Karpas-422 (cell line): Measurements from ENCODE around the gene RNF126. TPM values are rescaled to one million over a fixed set of nuclear protein-coding genes. Genes with fewer than 3 reads are reported as not detected.

Source experiments
- DNase-seq: peaks from one replicate; pipeline ENCODE4 v3.0.0-alpha.2; 2015
- H2AFZ ChIP-seq: fragments of 200-600 bp; sonication (generic); 2 replicates; pipeline ENCODE4 v1.6.1; 2014; ENCODE audit warnings: antibody characterized with exemption, low read length, mixed read lengths
- H3K27ac ChIP-seq: fragments of 200-600 bp; sonication (generic); 2 replicates; pipeline ENCODE4 v1.5.1; 2014; ENCODE audit warnings: mild to moderate bottlenecking, low read length, moderate library complexity
- H3K27me3 ChIP-seq: fragments of 200-600 bp; sonication (generic); 2 replicates; pipeline ENCODE4 v1.6.1; 2014; ENCODE audit warnings: low read length, mixed read lengths
- H3K36me3 ChIP-seq: fragments of 200-600 bp; sonication (generic); 2 replicates; pipeline ENCODE4 v1.6.1; 2014; ENCODE audit warnings: low read length, mixed read lengths; ENCODE audit not compliant: insufficient read depth
- H3K4me1 ChIP-seq: fragments of 200-600 bp; sonication (generic); 2 replicates; pipeline ENCODE4 v1.6.1; 2014; ENCODE audit warnings: mild to moderate bottlenecking, low read length, mixed read lengths
- H3K4me2 ChIP-seq: fragments of 200-600 bp; sonication (generic); 2 replicates; pipeline ENCODE4 v1.6.1; 2014; ENCODE audit warnings: low read length, low read depth, mild to moderate bottlenecking; ENCODE audit not compliant: poor library complexity, severe bottlenecking
- H3K4me3 ChIP-seq: fragments of 200-600 bp; sonication (generic); 2 replicates; pipeline ENCODE4 v1.5.1; 2014; ENCODE audit warnings: mild to moderate bottlenecking, antibody characterized with exemption, low read length, mixed read lengths
- H3K79me2 ChIP-seq: fragments of 200-600 bp; sonication (generic); 2 replicates; pipeline ENCODE4 v1.6.1; 2014; ENCODE audit warnings: mild to moderate bottlenecking, low read length, mixed read lengths
- H3K9ac ChIP-seq: fragments of 200-600 bp; sonication (generic); 2 replicates; pipeline ENCODE4 v1.6.0; 2014; ENCODE audit warnings: low read length
- H3K9me2 ChIP-seq: fragments of 200-600 bp; sonication (generic), shearing (Covaris generic); replicated peaks from 2 replicates; pipeline ENCODE4 v1.6.0; 2014; ENCODE audit warnings: mild to moderate bottlenecking, low read length, moderate library complexity; ENCODE audit not compliant: insufficient read depth
- H3K9me3 ChIP-seq: fragments of 300-700, 200-600 bp; sonication (generic); 2 replicates; pipeline ENCODE4 v1.6.1; 2014; ENCODE audit warnings: low read length, mixed read lengths
- H4K20me1 ChIP-seq: fragments of 200-600 bp; sonication (generic); 2 replicates; pipeline ENCODE4 v1.6.1; 2014; ENCODE audit warnings: mild to moderate bottlenecking, antibody characterized with exemption, low read length, low read depth; ENCODE audit not compliant: insufficient read depth
- total RNA-seq: library from RNA; depleted of rRNA; stranded (reverse); fragments of >200 nt; shearing (Covaris generic); gene quantifications from 2 replicates; pipeline ENCODE4 v1.2.3, GENCODE V29; 2014; ENCODE audit warnings: low replicate concordance

Gene RNF126
- total RNA-seq, 1 experiment from 2014 or later: 36.5 TPM

DNA sequence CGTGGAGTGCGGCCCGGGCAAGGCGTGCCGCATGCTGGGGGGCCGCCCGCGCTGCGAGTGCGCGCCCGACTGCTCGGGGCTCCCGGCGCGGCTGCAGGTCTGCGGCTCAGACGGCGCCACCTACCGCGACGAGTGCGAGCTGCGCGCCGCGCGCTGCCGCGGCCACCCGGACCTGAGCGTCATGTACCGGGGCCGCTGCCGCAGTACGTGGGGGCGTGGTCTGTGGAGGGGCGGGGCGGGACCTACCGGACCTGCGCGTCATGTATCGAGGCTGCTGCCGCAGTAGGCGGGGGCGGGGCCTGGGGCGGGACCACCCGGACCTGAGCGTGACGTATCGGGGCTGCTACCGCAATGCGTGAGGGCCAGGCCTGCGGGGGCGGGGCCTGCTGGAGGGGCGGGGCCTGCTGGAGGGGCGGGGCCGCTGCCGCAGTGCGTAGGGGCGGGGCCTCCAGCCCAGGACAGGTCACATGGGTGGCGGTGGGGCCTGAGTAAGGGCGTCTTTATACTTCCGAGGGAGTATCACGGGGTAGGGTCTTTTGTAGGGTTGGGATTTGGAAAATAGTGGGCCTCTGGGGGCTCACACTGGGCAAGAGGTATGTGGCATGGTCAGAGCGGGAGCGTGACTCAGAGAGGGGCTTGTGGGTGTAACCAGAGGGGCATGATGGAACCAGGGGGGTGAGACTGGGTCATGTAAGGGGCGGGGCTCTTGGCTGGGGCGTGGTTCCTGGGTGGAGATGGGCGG lies 17.4 kb upstream of the RNF126 start:
- Histone ChIP-seq H3K9me2 (no peaks in the 10 kb centered on the region), H3K36me3 (no peaks in the 10 kb centered on the region), H3K4me2 (peak overlapping the region; percentile 83), H3K9me3 (no peaks in the 10 kb centered on the region), H4K20me1 (peaks cover 10% of the 10 kb centered on the region; the same call in 1 of the 2 replicates), H3K4me1 (peaks cover 9% of the 10 kb centered on the region), H3K4me3 (peak overlapping the region; percentile 89), H3K9ac (peak overlapping the region; percentile 97), H3K27me3 (no peaks in the 10 kb centered on the region), H3K79me2 (no peaks in the 10 kb centered on the region), H2AFZ (peak overlapping the region; percentile 98; the same call in 1 of the 2 replicates), H3K27ac (peak overlapping the region; percentile 62)
- DNase-seq: peak; percentile 100

- Histone ChIP-seq H3K27ac (peak overlapping the region; percentile 62), H3K4me1 (peaks cover 9% of the 10 kb centered on the region), H4K20me1 (peaks cover 14% of the 10 kb centered on the region; the same call in 1 of the 2 replicates), H3K4me3 (peak overlapping the region; percentile 89), H3K4me2 (peak overlapping the region; percentile 83), H3K9me3 (no peaks in the 10 kb centered on the region), H3K79me2 (no peaks in the 10 kb centered on the region), H3K36me3 (no peaks in the 10 kb centered on the region), H2AFZ (peak overlapping the region; percentile 86; the same call in 1 of the 2 replicates), H3K9ac (peak overlapping the region; percentile 97), H3K27me3 (no peaks in the 10 kb centered on the region), H3K9me2 (no peaks in the 10 kb centered on the region)
- DNase-seq: peak; percentile 74
Observed at GRCh38 chr19:679418-680286, 16.6 kb upstream of the RNF126 start.

GRCh38 chr19:678791-679388 lies 15.9 kb upstream of the RNF126 start:
- peak overlapping the region; percentile 97 for H3K9ac ChIP-seq
- peaks cover 14% of the 10 kb centered on the region; the same call in 1 of the 2 replicates for H4K20me1 ChIP-seq
- H3K27ac ChIP-seq: no peak overlapping the region

DNA sequence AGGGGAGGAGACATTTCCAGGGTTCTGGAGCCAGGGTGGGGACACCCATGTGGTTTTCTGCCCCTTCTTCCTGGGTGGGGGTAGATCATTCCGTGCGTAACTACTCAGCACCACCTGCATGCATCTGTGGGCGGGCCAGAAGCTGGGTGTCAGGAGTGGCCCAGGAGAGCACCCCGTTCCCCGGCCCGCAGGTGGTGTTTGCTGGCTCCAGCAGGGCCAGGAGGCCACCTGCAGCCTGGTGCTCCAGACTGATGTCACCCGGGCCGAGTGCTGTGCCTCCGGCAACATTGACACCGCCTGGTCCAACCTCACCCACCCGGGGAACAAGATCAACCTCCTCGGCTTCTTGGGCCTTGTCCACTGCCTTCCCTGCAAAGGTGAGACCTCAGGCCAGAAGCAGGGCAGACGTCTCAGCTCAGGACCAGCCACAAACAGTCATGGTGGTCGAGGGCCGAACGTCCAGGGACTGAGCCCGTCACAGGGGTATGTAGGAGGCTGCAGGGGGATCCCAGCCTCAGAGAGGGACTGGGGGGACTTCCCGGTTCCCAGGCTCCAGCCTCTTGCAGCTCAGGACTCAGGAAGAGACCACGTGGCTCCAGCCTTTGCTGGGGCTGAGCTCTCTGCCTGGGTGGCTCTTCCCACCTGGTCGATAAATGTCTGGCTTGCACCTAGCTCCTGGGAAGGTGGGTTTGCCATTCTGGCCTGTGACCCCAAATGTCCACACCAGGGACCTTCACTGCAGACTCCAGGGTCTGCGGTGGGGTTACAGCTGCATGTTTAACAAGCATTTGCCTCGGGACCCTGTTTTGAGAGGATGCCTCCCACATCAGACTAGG lies 14.8 kb upstream of the RNF126 start:
- no peak overlapping the region for H3K27ac ChIP-seq
- H3K4me2 ChIP-seq: no peak overlapping the region
- DNase-seq: peak; percentile 67
- H3K9ac ChIP-seq: no peak overlapping the region
- H3K9me2 ChIP-seq: no peaks in the 10 kb centered on the region
- no peaks in the 10 kb centered on the region for H3K27me3 ChIP-seq
- H3K4me1 ChIP-seq: peaks cover 9% of the 10 kb centered on the region
- H2AFZ ChIP-seq: no peak overlapping the region
- H3K4me3 ChIP-seq: no peak overlapping the region
- H3K36me3 ChIP-seq: no peaks in the 10 kb centered on the region
- peaks cover 14% of the 10 kb centered on the region; the same call in 1 of the 2 replicates for H4K20me1 ChIP-seq
- no peaks in the 10 kb centered on the region for H3K9me3 ChIP-seq
- H3K79me2 ChIP-seq: no peaks in the 10 kb centered on the region

More at GRCh38 chr19:678791-679388, 15.9 kb upstream of the RNF126 start:
- H3K4me2 ChIP-seq: peak overlapping the region; percentile 83
- H3K9me2 ChIP-seq: no peaks in the 10 kb centered on the region
- no peaks in the 10 kb centered on the region for H3K36me3 ChIP-seq
- no peak overlapping the region for H2AFZ ChIP-seq
- peaks cover 9% of the 10 kb centered on the region for H3K4me1 ChIP-seq
- DNase-seq: no peak
- H3K79me2 ChIP-seq: no peaks in the 10 kb centered on the region
- H3K9me3 ChIP-seq: no peaks in the 10 kb centered on the region
- peak overlapping the region; percentile 89 for H3K4me3 ChIP-seq
- H3K27me3 ChIP-seq: no peaks in the 10 kb centered on the region

- Histone ChIP-seq H3K27ac (no peak overlapping the region), H3K4me2 (no peak overlapping the region), H4K20me1 (peaks cover 14% of the 10 kb centered on the region; the same call in 1 of the 2 replicates), H3K27me3 (no peaks in the 10 kb centered on the region), H3K9me2 (no peaks in the 10 kb centered on the region), H3K9me3 (no peaks in the 10 kb centered on the region), H3K79me2 (no peaks in the 10 kb centered on the region), H2AFZ (no peak overlapping the region), H3K9ac (no peak overlapping the region), H3K4me3 (no peak overlapping the region), H3K36me3 (no peaks in the 10 kb centered on the region), H3K4me1 (peaks cover 9% of the 10 kb centered on the region)
- DNase-seq: no peak
Observed at GRCh38 chr19:677201-677600, 14.2 kb upstream of the RNF126 start.

DNA sequence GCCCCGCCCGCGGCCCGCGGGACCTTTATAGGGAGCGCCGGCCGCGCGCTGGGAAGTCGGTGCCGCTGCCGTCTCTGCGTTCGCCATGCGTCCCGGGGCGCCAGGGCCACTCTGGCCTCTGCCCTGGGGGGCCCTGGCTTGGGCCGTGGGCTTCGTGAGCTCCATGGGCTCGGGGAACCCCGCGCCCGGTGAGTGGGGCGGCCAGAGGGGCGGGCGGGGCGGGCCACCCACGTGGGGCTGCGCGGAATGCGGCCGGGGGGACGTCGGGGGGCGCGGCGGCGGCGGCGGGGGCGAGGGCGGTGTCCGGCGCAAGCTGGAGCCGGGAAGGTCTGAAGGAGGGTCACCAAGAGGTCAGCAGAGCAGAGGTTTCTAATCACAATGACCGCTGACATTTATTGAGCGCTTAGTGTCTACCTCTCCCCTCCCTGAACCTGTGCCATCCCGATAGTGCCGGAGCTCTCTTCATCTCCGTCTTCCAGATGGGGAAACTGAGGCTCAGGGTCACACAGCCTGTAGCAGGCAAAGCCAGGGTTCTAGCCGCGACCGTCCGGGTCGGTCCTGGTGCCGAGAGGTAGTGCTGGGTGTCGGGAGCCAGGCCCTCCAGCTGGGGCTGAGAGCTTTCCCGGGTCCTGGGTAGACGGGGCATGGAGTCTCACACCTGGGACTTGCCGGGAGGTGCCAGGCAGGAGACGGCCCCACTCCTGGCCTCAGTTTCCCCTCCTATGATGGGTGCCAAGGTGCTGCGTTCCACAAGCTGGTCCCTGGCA lies 13.5 kb upstream of the RNF126 start, which contains the start of gene FSTL3:
FSTL3 (plus strand) TSS at position 54 of the 767 bp plus-strand sequence; CDS start at position 86, 32 bp downstream.
- H3K4me2 ChIP-seq: no peak within 1 kb of the TSS
- H3K9ac ChIP-seq: no peak within 1 kb of the TSS
- no peaks in the 10 kb centered on the region for H3K36me3 ChIP-seq
- no peak for DNase-seq
- no peak within 1 kb of the TSS for H2AFZ ChIP-seq
- H4K20me1 ChIP-seq: peaks cover 14% of the 10 kb centered on the region; the same call in 1 of the 2 replicates
- H3K4me1 ChIP-seq: peaks cover 9% of the 10 kb centered on the region
- H3K79me2 ChIP-seq: no peaks in the 10 kb centered on the region
- no peak within 1 kb of the TSS for H3K4me3 ChIP-seq
- no peaks in the 10 kb centered on the region for H3K9me3 ChIP-seq
- H3K27me3 ChIP-seq: no peaks in the 10 kb centered on the region
- no peak within 1 kb of the TSS for H3K27ac ChIP-seq
- H3K9me2 ChIP-seq: no peaks in the 10 kb centered on the region

DNA sequence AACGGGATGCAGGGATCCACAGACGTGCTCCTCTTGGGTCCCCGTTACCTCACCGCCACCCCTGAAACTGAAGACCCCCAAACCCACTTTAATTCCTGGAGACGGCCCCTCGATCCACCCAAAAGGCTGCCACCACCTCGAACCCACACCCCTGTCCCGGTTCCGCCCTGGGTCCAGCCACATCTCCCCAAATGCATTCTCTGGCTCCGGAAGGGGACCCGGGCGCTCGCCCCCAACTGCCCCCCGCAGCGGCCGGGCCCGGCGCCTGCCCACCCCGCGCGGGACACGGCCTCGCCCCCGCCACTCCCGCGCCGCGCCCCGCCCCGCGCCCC lies 13.0 kb upstream of the RNF126 start:
- Histone ChIP-seq H3K4me2 (no peak overlapping the region), H3K79me2 (no peaks in the 10 kb centered on the region), H3K9me3 (no peaks in the 10 kb centered on the region), H3K4me3 (no peak overlapping the region), H3K9me2 (no peaks in the 10 kb centered on the region), H3K27me3 (no peaks in the 10 kb centered on the region), H3K27ac (no peak overlapping the region), H2AFZ (no peak overlapping the region), H4K20me1 (peaks cover 14% of the 10 kb centered on the region; the same call in 1 of the 2 replicates), H3K36me3 (no peaks in the 10 kb centered on the region), H3K4me1 (peaks cover 9% of the 10 kb centered on the region), H3K9ac (no peak overlapping the region)
- no peak for DNase-seq
